Mucosa of descending colon (tissue), 3 donors: Measurements from ENCODE around the gene RNF141. TPM values are rescaled to one million over a fixed set of nuclear protein-coding genes. Genes with fewer than 3 reads are reported as not detected.

Source experiments
- ATAC-seq: fragments of 200-7000 bp; cut with Tn5 transposase; one replicate; pipeline ENCODE4 v1.9.1; 2020; ENCODE audit warnings: mild to moderate bottlenecking, moderate library complexity
- DNase-seq, 3 donors: peaks; one replicate each; pipeline ENCODE4 v3.0.0-alpha.2; 2020
- H3K36me3 ChIP-seq: fragments of 200-600 bp; one replicate; pipeline ENCODE4 v1.8.0; 2021; ENCODE audit warnings: low read depth, mild to moderate bottlenecking
- H3K4me1 ChIP-seq: fragments of 200-600 bp; one replicate; pipeline ENCODE4 v1.8.0; 2021; ENCODE audit warnings: low read depth, mild to moderate bottlenecking
- H3K4me3 ChIP-seq: fragments of 200-600 bp; one replicate; pipeline ENCODE4 v1.8.0; 2021; ENCODE audit warnings: mild to moderate bottlenecking
- H3K9me3 ChIP-seq: fragments of 200-600 bp; one replicate; pipeline ENCODE4 v1.8.0; 2021; ENCODE audit warnings: mild to moderate bottlenecking
- intact Hi-C, 2 donors: fragments of 100-400 bp; cut with DNase I in 1 of 2; cut with micrococcal nuclease in 1 of 2; formaldehyde crosslinking; loops; one replicate each; pipeline versions ENCODE4 v1.11.0 to v1.11.1; 2022; cut with DNase I, micrococcal nuclease
- total RNA-seq, 3 donors: library from RNA; stranded (reverse); fragmentation: NEBNext Ultra II Directional in 2 of 3; extraction: Animal tissue kit (Norgen Biotek cat#: 25700) in 2 of 3; gene quantifications; one replicate each; pipeline versions ENCODE4 v1.2.1 to v1.2.4, GENCODE V29; 2021 to 2023
- TF ChIP-seq, protein P1 (sequence below): fragments of 200-600 bp; IDR thresholded peaks from one replicate; pipeline ENCODE4 v1.8.0; 2022; ENCODE audit warnings: antibody characterized with exemption, mild to moderate bottlenecking
- donor health status: DM: no; HTN: no; CAD: no; lungs with moderate emphysema.
- donor health status: DM: no; HTN: no; CAD: no.
- donor health status: DM: no; HTN: yes; CAD: no.

The RNF141 gene
- total RNA-seq, 3 donors from 2014 or later, result 32.8 to 35.5 (median 34.7) TPM

DNA sequence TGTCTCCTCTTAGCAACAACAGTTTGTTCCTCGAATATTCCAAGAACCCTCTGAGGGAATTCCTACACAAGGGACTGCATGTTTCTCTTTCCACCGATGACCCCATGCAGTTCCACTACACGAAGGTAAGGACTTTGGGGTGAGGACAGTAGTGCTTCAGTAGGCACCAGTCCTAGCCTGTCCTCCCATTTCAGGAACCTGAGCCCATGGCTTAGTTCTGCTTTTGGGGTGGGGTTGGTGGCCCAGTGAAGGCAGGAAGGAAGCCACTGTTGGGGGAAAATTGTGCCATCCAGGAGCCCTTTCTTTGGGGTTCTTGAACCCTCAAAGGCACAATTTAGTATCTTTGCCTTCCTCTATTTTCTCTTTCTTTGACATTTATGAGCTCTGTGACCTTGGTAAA, 38.2 kb downstream of the RNF141 start:
- intact Hi-C loops, result no loop called here
- Histone ChIP-seq H3K36me3 (no peaks in the 10 kb centered on the region), H3K4me3 (no peak overlapping the region), H3K4me1 (no peaks in the 10 kb centered on the region), H3K9me3 (no peaks in the 10 kb centered on the region)
- ATAC-seq, result peak; percentile 42
- DNase-seq, result no peak
- TF ChIP-seq, protein P1, sequence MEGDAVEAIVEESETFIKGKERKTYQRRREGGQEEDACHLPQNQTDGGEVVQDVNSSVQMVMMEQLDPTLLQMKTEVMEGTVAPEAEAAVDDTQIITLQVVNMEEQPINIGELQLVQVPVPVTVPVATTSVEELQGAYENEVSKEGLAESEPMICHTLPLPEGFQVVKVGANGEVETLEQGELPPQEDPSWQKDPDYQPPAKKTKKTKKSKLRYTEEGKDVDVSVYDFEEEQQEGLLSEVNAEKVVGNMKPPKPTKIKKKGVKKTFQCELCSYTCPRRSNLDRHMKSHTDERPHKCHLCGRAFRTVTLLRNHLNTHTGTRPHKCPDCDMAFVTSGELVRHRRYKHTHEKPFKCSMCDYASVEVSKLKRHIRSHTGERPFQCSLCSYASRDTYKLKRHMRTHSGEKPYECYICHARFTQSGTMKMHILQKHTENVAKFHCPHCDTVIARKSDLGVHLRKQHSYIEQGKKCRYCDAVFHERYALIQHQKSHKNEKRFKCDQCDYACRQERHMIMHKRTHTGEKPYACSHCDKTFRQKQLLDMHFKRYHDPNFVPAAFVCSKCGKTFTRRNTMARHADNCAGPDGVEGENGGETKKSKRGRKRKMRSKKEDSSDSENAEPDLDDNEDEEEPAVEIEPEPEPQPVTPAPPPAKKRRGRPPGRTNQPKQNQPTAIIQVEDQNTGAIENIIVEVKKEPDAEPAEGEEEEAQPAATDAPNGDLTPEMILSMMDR, result no peak

DNA sequence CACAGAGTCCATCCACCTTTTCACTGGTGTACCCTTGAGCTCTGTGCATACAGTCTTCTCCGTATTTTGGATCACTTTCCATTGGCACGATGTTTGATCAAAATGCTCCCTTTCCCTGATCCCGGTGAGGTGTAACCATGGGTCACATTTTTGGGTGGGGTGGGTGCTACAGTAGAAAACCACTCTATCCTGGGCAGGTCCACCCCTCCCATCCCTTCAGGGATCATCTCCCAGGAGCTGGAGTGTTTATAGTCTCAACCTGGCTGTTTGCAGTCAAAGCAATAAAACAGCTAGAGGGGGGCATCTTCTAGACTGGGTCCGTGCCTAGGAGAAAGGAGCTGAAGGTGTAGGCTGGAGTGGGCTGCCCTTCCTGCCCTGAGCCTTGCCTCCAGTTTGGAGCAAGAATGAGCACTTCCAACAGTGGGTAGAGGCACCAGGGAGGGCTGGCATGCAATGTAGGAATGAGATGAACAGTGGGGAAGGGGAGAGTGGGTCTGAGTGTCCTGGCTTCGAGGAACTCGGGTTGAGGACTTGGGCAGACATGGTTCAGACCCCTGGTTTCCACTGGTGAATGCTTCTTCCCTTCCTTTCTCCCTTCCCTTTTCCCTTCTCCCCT, 38.8 kb downstream of the RNF141 start:
- no peaks in the 10 kb centered on the region for H3K36me3 ChIP-seq
- TF ChIP-seq, protein P1, result no peak
- ATAC-seq (no peak), DNase-seq (no peak)
- no peak overlapping the region for H3K4me3 ChIP-seq
- no peaks in the 10 kb centered on the region for H3K4me1 ChIP-seq
- H3K9me3 ChIP-seq, result no peaks in the 10 kb centered on the region
- intact Hi-C loops, result no loop called here

DNA sequence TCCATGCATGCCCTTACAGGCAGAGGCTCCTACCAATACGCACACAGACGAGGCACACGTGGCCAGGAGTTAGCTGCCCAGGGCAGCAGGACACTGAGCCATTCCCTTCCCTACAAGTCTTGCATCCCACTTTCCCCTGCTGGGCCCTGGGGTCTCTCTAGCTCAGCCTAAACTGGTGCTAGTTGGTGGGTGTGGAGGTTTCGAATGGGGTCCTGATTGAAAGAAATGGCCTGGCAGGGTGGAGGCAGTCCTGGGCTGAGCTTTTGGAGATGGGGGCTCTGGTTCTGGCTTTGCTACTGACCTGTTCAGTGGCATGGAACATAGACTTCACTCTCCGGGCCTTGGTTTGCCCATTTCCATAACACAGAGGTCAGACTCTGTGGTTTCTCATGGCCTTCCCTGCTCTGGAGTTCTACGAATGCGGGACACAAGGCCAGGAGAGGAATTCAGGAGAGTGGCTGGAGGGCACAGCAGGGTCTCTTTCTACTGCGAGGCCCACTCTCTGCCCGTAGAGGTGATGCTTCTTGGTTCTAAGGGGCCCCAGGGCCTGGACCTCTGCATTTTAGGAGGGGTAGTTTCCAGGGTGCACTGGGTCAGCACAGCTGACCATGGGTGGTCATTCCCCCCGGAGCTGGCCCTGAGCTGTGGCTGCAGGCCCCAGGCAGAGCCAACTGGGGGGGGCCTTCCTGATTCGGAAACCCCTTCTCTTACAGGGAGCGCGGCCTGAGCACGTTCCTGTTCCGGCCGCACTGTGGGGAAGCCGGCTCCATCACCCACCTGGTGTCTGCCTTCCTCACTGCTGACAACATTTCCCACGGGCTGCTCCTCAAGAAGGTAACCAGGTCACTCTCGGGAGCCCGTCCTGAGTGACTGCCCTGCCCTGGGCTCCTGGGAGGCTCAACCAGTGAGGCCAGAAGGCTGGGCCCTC, 40.0 kb downstream of the RNF141 start:
- H3K9me3 ChIP-seq, result no peaks in the 10 kb centered on the region
- no peak overlapping the region for H3K4me3 ChIP-seq
- DNase-seq (no peak), ATAC-seq (no peak)
- TF ChIP-seq, protein P1, result no peak
- no peaks in the 10 kb centered on the region for H3K4me1 ChIP-seq
- no peaks in the 10 kb centered on the region for H3K36me3 ChIP-seq
- intact Hi-C loops, result no loop called here

DNA sequence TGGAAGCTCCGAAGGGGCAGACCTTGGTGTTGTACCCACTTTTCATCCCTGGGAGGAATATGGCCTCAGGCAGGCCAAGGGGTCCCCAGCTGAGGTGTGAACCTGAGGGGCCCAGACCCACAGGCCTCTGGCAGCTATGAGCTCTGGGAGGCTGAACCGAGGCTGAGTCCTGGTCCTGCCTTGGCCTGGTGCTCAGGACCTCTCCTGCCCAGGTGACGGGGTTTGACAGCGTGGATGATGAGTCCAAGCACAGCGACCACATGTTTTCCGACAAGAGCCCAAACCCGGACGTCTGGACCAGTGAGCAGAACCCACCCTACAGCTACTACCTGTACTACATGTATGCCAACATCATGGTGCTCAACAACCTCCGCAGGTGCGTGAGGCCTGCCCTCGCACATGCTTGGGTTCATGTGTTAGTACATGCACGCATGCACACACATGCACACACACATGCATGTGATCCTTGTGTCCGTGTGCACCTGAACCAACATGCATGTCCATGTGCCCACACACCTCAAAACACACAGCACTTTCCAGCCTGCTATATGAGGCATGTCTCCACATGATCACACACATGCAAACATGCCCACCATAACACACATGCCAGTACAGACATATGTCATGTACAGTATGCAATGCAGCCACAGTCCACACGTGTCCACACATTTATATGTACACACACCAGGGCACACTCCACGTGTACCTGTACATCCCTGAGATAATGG, 40.9 kb downstream of the RNF141 start:
- intact Hi-C loops, result no loop called here
- no peaks in the 10 kb centered on the region for H3K4me1 ChIP-seq
- no peaks in the 10 kb centered on the region for H3K9me3 ChIP-seq
- H3K4me3 ChIP-seq, result no peak overlapping the region
- DNase-seq (no peak), ATAC-seq (no peak)
- TF ChIP-seq, protein P1, result no peak
- no peaks in the 10 kb centered on the region for H3K36me3 ChIP-seq

DNA sequence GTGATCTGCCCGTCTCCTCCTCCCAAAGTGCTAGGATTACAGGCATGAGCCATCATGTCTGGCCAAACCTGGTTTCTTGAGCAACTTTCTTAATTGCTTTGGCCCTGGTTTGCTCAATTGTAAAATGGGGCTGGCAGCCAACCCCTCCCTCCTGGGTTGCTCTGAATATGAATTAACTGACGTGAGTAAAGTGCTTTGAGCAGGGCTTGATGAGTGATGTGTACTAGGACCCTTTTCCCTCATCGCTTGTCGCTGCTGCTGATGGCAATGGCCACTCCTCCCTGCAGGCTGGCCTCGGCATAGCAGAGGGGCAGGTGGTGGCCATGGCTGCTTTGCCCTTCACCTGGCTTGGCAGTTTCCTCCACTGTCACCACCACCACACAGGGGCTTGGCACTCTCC, 41.5 kb downstream of the RNF141 start:
- Histone ChIP-seq H3K36me3 (no peaks in the 10 kb centered on the region), H3K4me3 (no peak overlapping the region), H3K9me3 (no peaks in the 10 kb centered on the region), H3K4me1 (no peaks in the 10 kb centered on the region)
- DNase-seq (no peak), ATAC-seq (no peak)
- intact Hi-C loops, result no loop called here
- TF ChIP-seq, protein P1, result no peak
